Mucosa of rectum (tissue), 2 donors: ENCODE measurements around the gene MAGIX.

ENCODE experiments used
- H3K27ac ChIP-seq, 2 donors: one replicate each; pipeline ENCODE4 v1.7.0; 2013; ENCODE audit warnings: inconsistent platforms in 2 of 2, low read depth in 2 of 2, low read length in 2 of 2
- H3K27me3 ChIP-seq, 2 donors: one replicate each; pipeline ENCODE4 v1.7.0; 2013; ENCODE audit warnings: low read length in 2 of 2; ENCODE audit not compliant: control insufficient read depth in 2 of 2, insufficient read depth in 2 of 2
- H3K36me3 ChIP-seq, 2 donors: one replicate each; pipeline ENCODE4 v1.7.0; 2013; ENCODE audit warnings: low read length in 2 of 2; ENCODE audit not compliant: control insufficient read depth in 2 of 2, insufficient read depth in 2 of 2
- H3K4me1 ChIP-seq, 2 donors: one replicate each; pipeline ENCODE4 v1.7.0; 2013; ENCODE audit warnings: low read length in 2 of 2, mild to moderate bottlenecking in 1 of 2; ENCODE audit not compliant: control insufficient read depth in 2 of 2, insufficient read depth in 2 of 2
- H3K4me3 ChIP-seq, 2 donors: one replicate each; pipeline ENCODE4 v1.7.0; 2013; ENCODE audit warnings: low read length in 2 of 2
- H3K9ac ChIP-seq, 2 donors: one replicate each; pipeline ENCODE4 v1.7.0; 2013; ENCODE audit warnings: low read length in 2 of 2, low read depth in 1 of 2, mild to moderate bottlenecking in 1 of 2
- H3K9me3 ChIP-seq, 2 donors: one replicate each; pipeline ENCODE4 v1.7.0; 2013; ENCODE audit warnings: low read length in 2 of 2; ENCODE audit not compliant: control insufficient read depth in 2 of 2
- donor health status: healthy.
- donor health status: Normal muscosa, but diverticular disease.

MAGIX gene

GRCh38 chrX:49204709-49205108 lies 42.2 kb downstream of the MAGIX start:
- Histone ChIP-seq H3K9ac (no peak overlapping the region), H3K4me3 (no peak overlapping the region), H3K36me3 (no peaks in the 10 kb centered on the region), H3K27ac (no peak overlapping the region), H3K27me3 (peaks cover 0 to 1% of the 10 kb centered on the region in 2 donors), H3K4me1 (peaks cover 0 to 3% of the 10 kb centered on the region in 2 donors), H3K9me3 (no peaks in the 10 kb centered on the region)

GRCh38 chrX:49205443-49205842 lies 42.9 kb downstream of the MAGIX start:
- no peak overlapping the region for H3K4me3 ChIP-seq
- H3K9ac ChIP-seq, result no peak overlapping the region
- no peak overlapping the region for H3K27ac ChIP-seq
- H3K9me3 ChIP-seq, result no peaks in the 10 kb centered on the region
- H3K36me3 ChIP-seq, result no peaks in the 10 kb centered on the region
- peaks cover 0 to 3% of the 10 kb centered on the region in 2 donors for H3K4me1 ChIP-seq
- H3K27me3 ChIP-seq, result peaks cover 0 to 1% of the 10 kb centered on the region in 2 donors

- H3K4me3 ChIP-seq, result no peak overlapping the region
- no peaks in the 10 kb centered on the region for H3K9me3 ChIP-seq
- no peak overlapping the region for H3K27ac ChIP-seq
- no peaks in the 10 kb centered on the region for H3K36me3 ChIP-seq
- H3K4me1 ChIP-seq, result no peaks in the 10 kb centered on the region
- no peak overlapping the region for H3K9ac ChIP-seq
- peaks cover 0 to 1% of the 10 kb centered on the region in 2 donors for H3K27me3 ChIP-seq
Measured at GRCh38 chrX:49206543-49206942, 44.0 kb downstream of the MAGIX start.

GRCh38 chrX:49208399-49208798 lies 45.8 kb downstream of the MAGIX start:
- peaks cover 0 to 1% of the 10 kb centered on the region in 2 donors for H3K27me3 ChIP-seq
- no peaks in the 10 kb centered on the region for H3K36me3 ChIP-seq
- no peak overlapping the region for H3K9ac ChIP-seq
- H3K4me1 ChIP-seq, result no peaks in the 10 kb centered on the region
- H3K4me3 ChIP-seq, result no peak overlapping the region
- H3K27ac ChIP-seq, result no peak overlapping the region
- no peaks in the 10 kb centered on the region for H3K9me3 ChIP-seq

GRCh38 chrX:49209434-49210251 lies 47.1 kb downstream of the MAGIX start:
- Histone ChIP-seq H3K4me3 (no peak overlapping the region), H3K9ac (no peak overlapping the region), H3K9me3 (no peaks in the 10 kb centered on the region), H3K27ac (no peak overlapping the region), H3K27me3 (peaks cover 1 to 3% of the 10 kb centered on the region in 2 donors), H3K4me1 (no peaks in the 10 kb centered on the region), H3K36me3 (no peaks in the 10 kb centered on the region)

- Histone ChIP-seq H3K9me3 (no peaks in the 10 kb centered on the region), H3K4me3 (no peak overlapping the region), H3K9ac (no peak overlapping the region), H3K36me3 (no peaks in the 10 kb centered on the region), H3K27me3 (peaks cover 1 to 3% of the 10 kb centered on the region in 2 donors), H3K27ac (no peak overlapping the region), H3K4me1 (no peaks in the 10 kb centered on the region)
Measured at GRCh38 chrX:49210406-49210805, 47.8 kb downstream of the MAGIX start.

- no peak overlapping the region for H3K9ac ChIP-seq
- peaks cover 1 to 3% of the 10 kb centered on the region in 2 donors for H3K27me3 ChIP-seq
- no peak overlapping the region for H3K27ac ChIP-seq
Measured at GRCh38 chrX:49211074-49211473, 48.5 kb downstream of the MAGIX start.

GRCh38 chrX:49212209-49212608 lies 49.7 kb downstream of the MAGIX start:
- no peaks in the 10 kb centered on the region for H3K4me1 ChIP-seq
- no peak overlapping the region for H3K27ac ChIP-seq
- H3K9ac ChIP-seq, result no peak overlapping the region
- H3K36me3 ChIP-seq, result no peaks in the 10 kb centered on the region
- peaks cover 0 to 3% of the 10 kb centered on the region in 2 donors for H3K27me3 ChIP-seq
- H3K9me3 ChIP-seq, result no peaks in the 10 kb centered on the region
- no peak overlapping the region for H3K4me3 ChIP-seq

More at GRCh38 chrX:49211074-49211473, 48.5 kb downstream of the MAGIX start:
- Histone ChIP-seq H3K9me3 (no peaks in the 10 kb centered on the region), H3K36me3 (no peaks in the 10 kb centered on the region), H3K4me3 (no peak overlapping the region), H3K4me1 (no peaks in the 10 kb centered on the region)

GRCh38 chrX:49212861-49213260 lies 50.3 kb downstream of the MAGIX start:
- Histone ChIP-seq H3K36me3 (no peaks in the 10 kb centered on the region), H3K4me1 (no peaks in the 10 kb centered on the region), H3K27me3 (peaks cover 0 to 3% of the 10 kb centered on the region in 2 donors), H3K9me3 (no peaks in the 10 kb centered on the region), H3K9ac (no peak overlapping the region), H3K27ac (no peak overlapping the region), H3K4me3 (no peak overlapping the region)

- Histone ChIP-seq H3K4me1 (no peaks in the 10 kb centered on the region), H3K27ac (no peak overlapping the region), H3K9me3 (no peaks in the 10 kb centered on the region), H3K9ac (no peak overlapping the region), H3K27me3 (peaks cover 0 to 3% of the 10 kb centered on the region in 2 donors), H3K4me3 (no peak overlapping the region), H3K36me3 (no peaks in the 10 kb centered on the region)
Measured at GRCh38 chrX:49214416-49214815, 51.9 kb downstream of the MAGIX start.
